GM23338 (cell line): Measurements from ENCODE around the gene TOM1L1. TPM values are rescaled to one million over a fixed set of nuclear protein-coding genes. Genes with fewer than 3 reads are reported as not detected.

Experiments
- ATAC-seq: fragments of 200-7000 bp; cut with Tn5 transposase; 3 replicates; pipeline ENCODE4 v1.9.1; 2020
- DNase-seq: peaks from one replicate; pipeline ENCODE4 v3.0.0-alpha.2; 2015; ENCODE audit warnings: low spot score
- H2AFZ ChIP-seq: fragments of 200-600 bp; sonication (generic); 2 replicates; pipeline ENCODE4 v1.8.0; 2016; ENCODE audit warnings: antibody characterized with exemption, mild to moderate bottlenecking, moderate library complexity
- H3F3A ChIP-seq: fragments of 200-600 bp; sonication (generic); replicated peaks from 2 replicates; pipeline ENCODE4 v1.8.0; 2017; ENCODE audit warnings: antibody characterized with exemption, mixed run types, low read depth
- H3K27ac ChIP-seq: fragments of 200-600 bp; sonication (generic); 2 replicates; pipeline ENCODE4 v1.6.1; 2016; ENCODE audit warnings: low read depth
- H3K27me3 ChIP-seq: fragments of 200-600 bp; sonication (generic); 2 replicates; pipeline ENCODE4 v1.8.0; 2016; ENCODE audit warnings: mild to moderate bottlenecking, mixed run types, moderate library complexity; ENCODE audit not compliant: insufficient read depth
- H3K36me3 ChIP-seq: fragments of 200-600 bp; sonication (generic); 2 replicates; pipeline ENCODE4 v1.8.0; 2016; ENCODE audit warnings: mild to moderate bottlenecking; ENCODE audit not compliant: insufficient read depth
- H3K4me1 ChIP-seq: fragments of 200-600 bp; sonication (generic); 2 replicates; pipeline ENCODE4 v1.8.0; 2016; ENCODE audit warnings: mild to moderate bottlenecking, moderate library complexity; ENCODE audit not compliant: insufficient read depth
- H3K4me2 ChIP-seq: fragments of 200-600 bp; sonication (generic); 2 replicates; pipeline ENCODE4 v1.7.1; 2017; ENCODE audit warnings: mixed run types
- H3K4me3 ChIP-seq: fragments of 200-600 bp; sonication (generic); 2 replicates; pipeline ENCODE4 v1.6.1; 2016; ENCODE audit warnings: mixed run types
- H3K79me2 ChIP-seq: fragments of 200-600 bp; sonication (generic); replicated peaks from 2 replicates; pipeline ENCODE4 v1.8.0; 2017; ENCODE audit warnings: mild to moderate bottlenecking; ENCODE audit not compliant: insufficient read depth
- H3K9me2 ChIP-seq: fragments of 200-600 bp; sonication (generic); 2 replicates; pipeline ENCODE4 v1.8.0; 2017; ENCODE audit not compliant: insufficient read depth
- H4K20me1 ChIP-seq: fragments of 200-600 bp; sonication (generic); replicated peaks from 2 replicates; pipeline ENCODE4 v1.8.0; 2017; ENCODE audit warnings: mild to moderate bottlenecking; ENCODE audit not compliant: insufficient read depth
- H3K27ac Mint-ChIP-seq: 2 replicates; pipeline ENCODE4 v1.8.0; 2020; ENCODE audit warnings: inconsistent platforms, mild to moderate bottlenecking, moderate library complexity, mixed read lengths
- H3K27me3 Mint-ChIP-seq: 3 replicates; pipeline ENCODE4 v1.8.0; 2022; ENCODE audit warnings: low read depth, mild to moderate bottlenecking, moderate library complexity, mixed read lengths, inconsistent platforms; ENCODE audit not compliant: insufficient read depth, poor library complexity
- H3K36me3 Mint-ChIP-seq: 3 replicates; pipeline ENCODE4 v1.8.0; 2021; ENCODE audit warnings: low read depth, mild to moderate bottlenecking, inconsistent platforms, moderate library complexity, mixed read lengths
- H3K4me1 Mint-ChIP-seq: 3 replicates; pipeline ENCODE4 v1.8.0; 2020; ENCODE audit warnings: mild to moderate bottlenecking, inconsistent platforms, mixed read lengths
- H3K4me3 Mint-ChIP-seq: 3 replicates; pipeline ENCODE4 v1.8.0; 2021; ENCODE audit warnings: moderate library complexity, mild to moderate bottlenecking, inconsistent platforms, mixed read lengths
- H3K9me3 Mint-ChIP-seq: 3 replicates; pipeline ENCODE4 v1.8.0; 2020; ENCODE audit warnings: moderate library complexity, mild to moderate bottlenecking, inconsistent platforms, mixed read lengths
- CREB1 ChIP-seq: fragments of 250-450 bp; sonication (Bioruptor Pico); IDR thresholded peaks from 2 replicates; pipeline ENCODE4 v1.5.0; 2020; ENCODE audit warnings: low read depth, mild to moderate bottlenecking, moderate library complexity
- EZH2 ChIP-seq: fragments of 200-600 bp; sonication (generic); IDR thresholded peaks from one replicate; pipeline ENCODE4 v1.8.0; 2017; ENCODE audit warnings: antibody characterized with exemption, mild to moderate bottlenecking, low read depth; ENCODE audit not compliant: unreplicated experiment
- EZH2phosphoT487 ChIP-seq: fragments of 200-600 bp; sonication (generic); IDR thresholded peaks from one replicate; pipeline ENCODE4 v1.8.1; 2018; ENCODE audit warnings: antibody characterized with exemption; ENCODE audit not compliant: unreplicated experiment
- JUNB ChIP-seq: IDR thresholded peaks from one replicate; pipeline ENCODE4 v1.6.1; 2016; ENCODE audit warnings: antibody characterized with exemption; ENCODE audit not compliant: unreplicated experiment
- NANOG ChIP-seq: IDR thresholded peaks from 2 replicates; pipeline ENCODE4 v1.6.1; 2016; ENCODE audit warnings: antibody characterized with exemption, borderline replicate concordance
- POLR2AphosphoS5 ChIP-seq: IDR thresholded peaks from 2 replicates; pipeline ENCODE4 v1.6.1; 2016; ENCODE audit warnings: antibody characterized with exemption, low read depth
- REST ChIP-seq: IDR thresholded peaks from one replicate; pipeline ENCODE4 v1.6.1; 2018; ENCODE audit warnings: antibody characterized with exemption; ENCODE audit not compliant: unreplicated experiment
- STAT1 ChIP-seq: IDR thresholded peaks from one replicate; pipeline ENCODE4 v1.6.1; 2016; ENCODE audit warnings: antibody characterized with exemption; ENCODE audit not compliant: unreplicated experiment
- ZNF114 ChIP-seq: fragments of 250-450 bp; sonication (Bioruptor Pico); IDR thresholded peaks from 2 replicates; pipeline ENCODE4 v1.5.0; 2020; ENCODE audit warnings: mild to moderate bottlenecking, moderate library complexity
- ZNF331 ChIP-seq: fragments of 250-450 bp; sonication (Bioruptor Pico); IDR thresholded peaks from 2 replicates; pipeline ENCODE4 v1.5.0; 2020; ENCODE audit warnings: low read depth, mild to moderate bottlenecking, moderate library complexity
- ZNF462 ChIP-seq: fragments of 250-450 bp; sonication (Bioruptor Pico); IDR thresholded peaks from 2 replicates; pipeline ENCODE4 v1.5.0; 2020; ENCODE audit warnings: mild to moderate bottlenecking, moderate library complexity
- polyA plus RNA-seq: library from polyadenylated mRNA; unstranded; fragments of >200 nt; fragmentation: Nextera tagmentation; extraction: Ambion mirVana; gene quantifications from 2 replicates; pipeline ENCODE4 v1.2.1, GENCODE V29; 2016
- total RNA-seq: library from RNA; depleted of rRNA; stranded (reverse); fragments of >200 nt; shearing (Covaris generic); gene quantifications from 2 replicates; pipeline ENCODE4 v1.2.3, GENCODE V29; 2014
- TF ChIP-seq, protein P1 (sequence below): IDR thresholded peaks from 2 replicates; pipeline ENCODE4 v1.6.1; 2016; ENCODE audit warnings: antibody characterized with exemption
- TF ChIP-seq, protein P2 (sequence below), 2 experiments: fragments of 200-600 bp in 1 of 2; sonication (generic) in 1 of 2; conservative IDR thresholded peaks; 2 replicates each; pipeline versions ENCODE4 v1.5.1 to v1.6.1; 2016 to 2017; ENCODE audit warnings: antibody characterized with exemption in 2 of 2, low read depth in 2 of 2, mild to moderate bottlenecking in 2 of 2, moderate library complexity in 1 of 2

TOM1L1 gene
- total and polyA plus RNA-seq, 2 experiments from 2014 or later: 46.8 to 58.0 TPM

DNA sequence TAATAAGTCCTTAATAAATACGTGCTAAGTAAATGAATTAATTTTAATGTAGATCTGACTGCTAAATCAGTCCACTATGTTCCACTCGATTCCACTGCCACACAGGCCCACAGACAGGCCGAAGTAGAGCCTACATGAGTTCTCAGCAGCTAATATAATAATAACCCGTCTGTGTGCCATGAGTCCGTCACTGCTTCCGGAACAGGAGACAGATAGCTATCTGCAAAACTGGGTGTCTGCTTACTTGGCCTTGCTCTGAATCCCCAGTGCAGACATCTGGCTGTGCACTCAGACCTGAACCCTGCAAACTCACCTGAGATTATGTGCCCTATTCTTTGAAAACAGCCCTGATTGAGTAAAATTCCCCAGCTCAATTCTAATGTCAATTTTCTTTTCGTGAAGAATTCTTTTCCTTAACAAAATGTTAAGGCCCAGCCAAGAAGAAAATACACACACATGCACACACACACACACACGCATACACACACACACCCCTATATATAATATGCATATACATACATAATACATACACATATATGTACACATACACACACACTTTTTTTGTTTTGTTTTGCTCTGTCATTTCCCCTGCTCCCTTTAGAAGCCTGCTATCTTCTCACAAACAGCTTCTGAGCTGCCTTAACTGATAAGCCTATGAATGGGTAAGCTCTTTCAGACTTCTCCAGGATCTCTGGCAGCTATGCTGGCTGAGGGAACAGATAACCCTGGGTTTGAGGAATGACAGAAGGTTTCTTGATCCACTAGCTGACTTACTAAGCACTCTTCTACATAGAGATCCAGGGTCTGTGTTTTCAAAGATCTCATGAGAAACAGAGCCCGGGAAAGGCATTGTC, 39.8 kb upstream of the TOM1L1 start:
- Histone ChIP-seq H3K9me2 (0 out of 2 replicates have a peak, but pooled peaks cover 22% of the 10 kb centered on the region), H3K27me3 (no peaks in the 10 kb centered on the region), H3K36me3 (no peaks in the 10 kb centered on the region), H3K4me1 (no peaks in the 10 kb centered on the region), H4K20me1 (no peaks in the 10 kb centered on the region), H3K27ac (no peak overlapping the region), H2AFZ (no peak overlapping the region), H3K79me2 (no peaks in the 10 kb centered on the region), H3F3A (no peaks in the 10 kb centered on the region), H3K4me3 (no peak overlapping the region), H3K4me2 (no peak overlapping the region)
- Mint-ChIP-seq H3K4me1 (no peaks in the 10 kb centered on the region), H3K27ac (no peak overlapping the region), H3K27me3 (peaks cover 3% of the 10 kb centered on the region), H3K36me3 (no peaks in the 10 kb centered on the region), H3K4me3 (no peak overlapping the region), H3K9me3 (no peaks in the 10 kb centered on the region)
- DNase-seq (no peak), ATAC-seq (no peak)
- TF ChIP-seq ZNF331: no peak
- TF ChIP-seq ZNF114 (CRISPR knock-in tag): no peak
- TF ChIP-seq CREB1: no peak
- TF ChIP-seq, protein P1, sequence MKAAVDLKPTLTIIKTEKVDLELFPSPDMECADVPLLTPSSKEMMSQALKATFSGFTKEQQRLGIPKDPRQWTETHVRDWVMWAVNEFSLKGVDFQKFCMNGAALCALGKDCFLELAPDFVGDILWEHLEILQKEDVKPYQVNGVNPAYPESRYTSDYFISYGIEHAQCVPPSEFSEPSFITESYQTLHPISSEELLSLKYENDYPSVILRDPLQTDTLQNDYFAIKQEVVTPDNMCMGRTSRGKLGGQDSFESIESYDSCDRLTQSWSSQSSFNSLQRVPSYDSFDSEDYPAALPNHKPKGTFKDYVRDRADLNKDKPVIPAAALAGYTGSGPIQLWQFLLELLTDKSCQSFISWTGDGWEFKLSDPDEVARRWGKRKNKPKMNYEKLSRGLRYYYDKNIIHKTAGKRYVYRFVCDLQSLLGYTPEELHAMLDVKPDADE: no peak
- no peak for TF ChIP-seq POLR2AphosphoS5
- no peak for TF ChIP-seq ZNF462 (CRISPR knock-in tag)
- no peak for TF ChIP-seq JUNB
- TF ChIP-seq REST: no peak
- TF ChIP-seq STAT1: no peak
- no peak for TF ChIP-seq EZH2
- TF ChIP-seq NANOG: no peak
- TF ChIP-seq, protein P2, sequence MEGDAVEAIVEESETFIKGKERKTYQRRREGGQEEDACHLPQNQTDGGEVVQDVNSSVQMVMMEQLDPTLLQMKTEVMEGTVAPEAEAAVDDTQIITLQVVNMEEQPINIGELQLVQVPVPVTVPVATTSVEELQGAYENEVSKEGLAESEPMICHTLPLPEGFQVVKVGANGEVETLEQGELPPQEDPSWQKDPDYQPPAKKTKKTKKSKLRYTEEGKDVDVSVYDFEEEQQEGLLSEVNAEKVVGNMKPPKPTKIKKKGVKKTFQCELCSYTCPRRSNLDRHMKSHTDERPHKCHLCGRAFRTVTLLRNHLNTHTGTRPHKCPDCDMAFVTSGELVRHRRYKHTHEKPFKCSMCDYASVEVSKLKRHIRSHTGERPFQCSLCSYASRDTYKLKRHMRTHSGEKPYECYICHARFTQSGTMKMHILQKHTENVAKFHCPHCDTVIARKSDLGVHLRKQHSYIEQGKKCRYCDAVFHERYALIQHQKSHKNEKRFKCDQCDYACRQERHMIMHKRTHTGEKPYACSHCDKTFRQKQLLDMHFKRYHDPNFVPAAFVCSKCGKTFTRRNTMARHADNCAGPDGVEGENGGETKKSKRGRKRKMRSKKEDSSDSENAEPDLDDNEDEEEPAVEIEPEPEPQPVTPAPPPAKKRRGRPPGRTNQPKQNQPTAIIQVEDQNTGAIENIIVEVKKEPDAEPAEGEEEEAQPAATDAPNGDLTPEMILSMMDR (conservative IDR thresholded peaks at IDR 0.05; ENCODE audit: low read depth in 2 of 2): no peak
- TF ChIP-seq EZH2phosphoT487: no peak
